GM12801 (cell line): ENCODE data around the gene KIF6.

Experiments used
- TF ChIP-seq, protein P1 (sequence below): IDR thresholded peaks from one replicate; pipeline ENCODE4 v1.5.1; 2011; ENCODE audit warnings: control low read depth; ENCODE audit not compliant: insufficient read length; ENCODE audit errors: extremely low read depth

Gene KIF6

DNA sequence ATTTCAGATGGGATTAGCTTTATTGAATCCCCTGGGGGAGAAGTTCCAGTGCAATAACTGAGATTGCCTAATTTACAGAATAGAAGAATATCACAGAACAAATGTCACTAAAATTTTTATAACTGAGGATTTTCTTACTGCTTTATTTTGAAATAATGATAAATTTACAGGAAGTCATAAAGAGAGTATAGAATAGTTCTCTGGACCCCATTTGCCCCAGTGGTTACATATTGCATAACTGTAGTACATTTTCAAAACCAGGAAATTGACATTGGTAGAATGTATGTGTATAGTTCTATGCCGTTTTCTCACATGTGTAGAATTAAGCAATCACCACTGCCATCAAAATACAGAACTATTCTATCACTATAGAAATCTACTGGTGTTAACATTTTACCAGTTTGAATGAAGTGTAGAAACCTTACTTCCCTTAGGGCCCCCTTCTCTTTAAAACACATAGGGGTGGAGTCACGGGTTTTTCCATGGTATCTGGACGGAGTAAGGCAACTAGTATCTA, 18.3 kb downstream of the KIF6 start:
- TF ChIP-seq, protein P1, sequence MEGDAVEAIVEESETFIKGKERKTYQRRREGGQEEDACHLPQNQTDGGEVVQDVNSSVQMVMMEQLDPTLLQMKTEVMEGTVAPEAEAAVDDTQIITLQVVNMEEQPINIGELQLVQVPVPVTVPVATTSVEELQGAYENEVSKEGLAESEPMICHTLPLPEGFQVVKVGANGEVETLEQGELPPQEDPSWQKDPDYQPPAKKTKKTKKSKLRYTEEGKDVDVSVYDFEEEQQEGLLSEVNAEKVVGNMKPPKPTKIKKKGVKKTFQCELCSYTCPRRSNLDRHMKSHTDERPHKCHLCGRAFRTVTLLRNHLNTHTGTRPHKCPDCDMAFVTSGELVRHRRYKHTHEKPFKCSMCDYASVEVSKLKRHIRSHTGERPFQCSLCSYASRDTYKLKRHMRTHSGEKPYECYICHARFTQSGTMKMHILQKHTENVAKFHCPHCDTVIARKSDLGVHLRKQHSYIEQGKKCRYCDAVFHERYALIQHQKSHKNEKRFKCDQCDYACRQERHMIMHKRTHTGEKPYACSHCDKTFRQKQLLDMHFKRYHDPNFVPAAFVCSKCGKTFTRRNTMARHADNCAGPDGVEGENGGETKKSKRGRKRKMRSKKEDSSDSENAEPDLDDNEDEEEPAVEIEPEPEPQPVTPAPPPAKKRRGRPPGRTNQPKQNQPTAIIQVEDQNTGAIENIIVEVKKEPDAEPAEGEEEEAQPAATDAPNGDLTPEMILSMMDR: no peak

DNA sequence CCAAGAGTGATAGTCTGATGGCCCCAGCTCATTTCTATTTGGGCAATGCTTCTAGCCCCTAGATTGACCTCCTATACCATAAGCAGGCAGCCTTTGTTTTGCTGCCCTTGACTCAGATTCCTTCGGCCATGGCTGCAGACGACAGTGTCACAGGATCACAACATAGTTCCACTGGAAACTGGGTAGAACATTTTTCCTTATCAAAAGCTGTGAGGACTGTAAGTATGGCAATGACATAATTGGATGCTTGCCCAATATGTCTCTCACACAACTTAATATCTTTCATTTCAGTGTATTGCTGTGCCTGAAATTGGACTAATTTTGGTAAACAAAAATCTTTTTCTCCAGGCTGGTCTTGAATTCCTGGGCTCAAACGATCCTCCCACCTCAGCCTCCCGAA, 22.9 kb downstream of the KIF6 start:
- TF ChIP-seq, protein P1: no peak

DNA sequence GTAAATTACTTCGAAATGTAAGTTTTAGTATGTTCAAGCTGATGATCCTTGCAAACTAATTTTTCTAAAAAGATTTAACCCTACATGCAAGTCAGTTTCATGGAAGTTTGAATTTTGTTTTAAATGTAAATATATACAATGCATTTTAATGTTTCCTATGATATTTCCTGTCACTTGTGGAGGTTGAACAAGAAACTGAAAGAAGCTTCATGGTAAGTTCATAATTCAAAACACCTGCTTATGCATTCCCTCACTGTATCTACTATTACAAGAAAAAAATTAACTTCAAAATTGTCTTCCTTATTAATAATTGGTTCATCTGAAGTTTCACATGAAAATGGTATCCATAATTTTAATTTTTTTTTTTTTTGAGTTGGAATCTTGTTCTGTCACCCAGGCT, 24.8 kb downstream of the KIF6 start:
- TF ChIP-seq, protein P1: no peak

DNA sequence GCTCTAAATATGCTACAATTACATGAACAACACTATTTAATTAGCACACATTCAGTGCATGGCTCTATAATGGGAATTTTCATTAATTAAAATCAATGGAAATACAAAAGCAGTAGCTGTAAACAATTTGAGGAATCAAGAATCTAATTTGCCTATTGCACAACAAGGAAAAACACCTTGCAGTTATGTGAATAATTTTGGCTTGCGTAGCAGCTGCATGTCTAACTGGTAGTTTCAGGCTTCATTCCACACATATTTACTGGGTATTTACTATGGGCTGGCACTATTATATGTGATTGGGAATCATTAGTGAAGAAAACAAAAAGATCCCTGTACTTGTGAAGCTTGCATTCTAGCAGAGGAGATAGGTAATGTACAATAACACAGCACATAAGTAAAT, 26.4 kb downstream of the KIF6 start:
- TF ChIP-seq, protein P1: no peak

DNA sequence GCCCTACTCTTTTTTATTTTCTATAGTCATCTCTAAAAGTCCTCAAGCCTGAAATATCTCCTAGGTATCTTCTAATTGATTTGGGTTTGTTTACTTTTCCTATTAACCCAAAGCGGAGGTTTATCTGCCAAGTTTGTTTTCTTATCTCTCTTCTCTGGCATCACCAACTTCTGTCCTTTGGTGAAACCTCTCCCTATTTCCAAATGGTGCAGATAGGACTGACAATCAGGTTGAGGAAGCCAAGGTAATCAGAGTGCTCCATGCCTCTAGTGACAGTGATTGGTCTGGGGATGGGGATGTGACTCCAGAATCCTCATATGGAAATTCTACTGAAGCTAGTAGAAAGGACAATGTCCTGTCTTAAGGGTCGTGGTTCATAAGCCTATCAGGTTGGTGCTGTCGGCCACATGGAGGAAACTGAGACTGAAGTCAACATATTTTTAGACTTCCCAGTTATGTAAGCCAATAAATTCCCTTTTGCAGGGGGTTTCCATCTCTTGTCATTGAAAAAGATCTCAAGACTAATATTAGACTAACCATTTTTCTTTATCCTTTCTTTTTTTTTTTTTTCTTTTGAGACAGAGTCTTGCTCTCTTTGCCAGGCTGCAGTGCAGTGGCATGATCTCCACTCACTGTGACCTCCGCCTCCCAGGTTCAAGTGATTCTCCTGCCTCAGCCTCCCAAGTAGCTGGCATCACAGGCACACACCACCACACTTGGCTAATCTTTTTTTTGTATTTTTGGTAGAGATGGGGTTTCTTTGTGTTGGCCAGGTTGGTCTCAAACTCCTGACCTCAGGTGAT, 28.0 kb downstream of the KIF6 start:
- TF ChIP-seq, protein P1: no peak

DNA sequence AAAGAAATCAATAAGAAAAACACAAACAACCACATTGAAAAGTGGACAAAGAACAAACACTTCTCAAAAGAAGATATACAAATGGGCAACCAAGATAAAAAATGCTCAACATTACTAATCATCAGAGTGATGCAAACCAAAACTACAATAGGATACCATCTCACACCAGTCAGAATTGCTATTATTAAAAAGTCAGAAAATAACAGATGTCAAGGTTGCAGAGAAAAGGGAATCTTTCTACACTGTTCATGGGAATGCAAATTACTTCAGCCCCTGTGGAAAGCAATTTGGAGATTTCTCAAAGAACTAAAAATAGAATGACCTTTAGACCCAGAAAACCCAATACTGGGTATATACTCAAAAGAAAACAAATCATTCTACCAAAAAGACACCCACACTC, 29.8 kb downstream of the KIF6 start:
- TF ChIP-seq, protein P1: no peak

DNA sequence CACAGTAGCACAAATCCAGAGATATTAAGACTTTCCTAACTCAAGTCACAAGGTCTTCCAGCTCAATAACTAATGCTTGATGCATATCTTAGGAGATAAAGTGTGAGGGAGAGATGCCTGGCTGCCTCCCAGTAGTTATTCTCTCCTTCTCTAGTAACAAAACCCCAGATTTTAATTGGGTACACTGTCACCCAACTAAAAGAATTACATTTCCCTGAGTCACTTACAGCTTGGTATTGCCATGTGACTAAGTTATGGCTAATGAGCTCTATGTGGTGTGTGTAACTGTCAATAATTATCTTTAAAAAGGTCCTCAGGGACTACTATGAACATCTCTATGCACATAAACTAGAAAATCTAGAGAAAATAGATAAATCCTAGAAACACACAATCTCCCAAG, 32.0 kb downstream of the KIF6 start:
- TF ChIP-seq, protein P1: no peak
